Natural killer cell (primary cell): ENCODE measurements around the gene FADS2. TPM values are rescaled to one million over a fixed set of nuclear protein-coding genes. Genes with fewer than 3 reads are reported as not detected.

Experiments
- ATAC-seq, 3 donors: fragments of 150-1000 bp in 2 of 3; fragments of 200-7000 bp in 1 of 3; cut with Tn5 transposase; 1 replicate in 1 of 3; 2 replicates in 2 of 3; pipeline ENCODE4 v1.10.0; 2021; ENCODE audit warnings: mild to moderate bottlenecking in 2 of 3, moderate library complexity in 2 of 3
- DNase-seq, 2 donors: peaks; one replicate each; pipeline versions ENCODE4 v3.0.0 to v3.0.0-alpha.2; 2013 to 2021; ENCODE audit warnings: mixed read lengths in 1 of 2
- H3K27ac ChIP-seq: one replicate; pipeline ENCODE4 v1.5.1; 2013; ENCODE audit warnings: mild to moderate bottlenecking, low read length
- H3K27me3 ChIP-seq: one replicate; pipeline ENCODE4 v1.6.1; 2013; ENCODE audit warnings: low read length; ENCODE audit not compliant: control insufficient read depth, insufficient read depth
- H3K36me3 ChIP-seq: one replicate; pipeline ENCODE4 v1.6.1; 2013; ENCODE audit warnings: low read length; ENCODE audit not compliant: control insufficient read depth, insufficient read depth
- H3K4me1 ChIP-seq: one replicate; pipeline ENCODE4 v1.6.1; 2013; ENCODE audit warnings: low read length; ENCODE audit not compliant: control insufficient read depth, insufficient read depth
- H3K4me3 ChIP-seq: one replicate; pipeline ENCODE4 v1.5.1; 2013; ENCODE audit warnings: low read length
- H3K9me3 ChIP-seq: one replicate; pipeline ENCODE4 v1.6.1; 2013; ENCODE audit warnings: low read length; ENCODE audit not compliant: control insufficient read depth, insufficient read depth
- H3K27ac Mint-ChIP-seq, 2 donors: one replicate each; pipeline ENCODE4 v1.8.0; 2022; ENCODE audit warnings: mild to moderate bottlenecking in 2 of 2, mixed read lengths in 2 of 2, moderate library complexity in 1 of 2
- H3K27me3 Mint-ChIP-seq, 2 donors: one replicate each; pipeline ENCODE4 v1.8.0; 2022; ENCODE audit warnings: low read depth in 2 of 2, mixed read lengths in 2 of 2
- H3K36me3 Mint-ChIP-seq: one replicate; pipeline ENCODE4 v1.8.0; 2022; ENCODE audit warnings: mixed read lengths
- H3K4me1 Mint-ChIP-seq, 2 donors: one replicate each; pipeline ENCODE4 v1.8.0; 2022; ENCODE audit warnings: mixed read lengths in 2 of 2
- H3K4me3 Mint-ChIP-seq: one replicate; pipeline ENCODE4 v1.8.0; 2022; ENCODE audit warnings: mild to moderate bottlenecking, moderate library complexity, mixed read lengths
- H3K9me3 Mint-ChIP-seq, 2 donors: one replicate each; pipeline ENCODE4 v1.8.0; 2022; ENCODE audit warnings: mixed read lengths in 2 of 2
- WGBS: methylation state at CpG from one replicate; pipeline ENCODE4 v1.1.7; 2013; ENCODE audit warnings: missing lambda C conversion rate; ENCODE audit not compliant: insufficient coverage; 5-methylcytosine and 5-hydroxymethylcytosine counted together
- intact Hi-C: fragments of 100-400 bp; cut with micrococcal nuclease; formaldehyde crosslinking; loops from one replicate; pipeline ENCODE4 v1.14.2; 2022
- total RNA-seq, 4 donors: library from RNA; stranded (reverse); fragments of 120-200 nt in 1 of 4; gene quantifications; one replicate each; pipeline versions ENCODE4 v1.2.3 to v1.2.4, GENCODE V29; 2013 to 2022
- TF ChIP-seq, protein P1 (sequence below): fragments of 200-600 bp; IDR thresholded peaks from one replicate; pipeline ENCODE4 v1.8.0; 2022; ENCODE audit warnings: antibody characterized with exemption

FADS2 gene
- total RNA-seq, 3 donors from 2014 or later (not counting 1 experiment from before 2014, with no cell fraction given) = 30.4 to 52.7 (median 34.4) TPM

DNA sequence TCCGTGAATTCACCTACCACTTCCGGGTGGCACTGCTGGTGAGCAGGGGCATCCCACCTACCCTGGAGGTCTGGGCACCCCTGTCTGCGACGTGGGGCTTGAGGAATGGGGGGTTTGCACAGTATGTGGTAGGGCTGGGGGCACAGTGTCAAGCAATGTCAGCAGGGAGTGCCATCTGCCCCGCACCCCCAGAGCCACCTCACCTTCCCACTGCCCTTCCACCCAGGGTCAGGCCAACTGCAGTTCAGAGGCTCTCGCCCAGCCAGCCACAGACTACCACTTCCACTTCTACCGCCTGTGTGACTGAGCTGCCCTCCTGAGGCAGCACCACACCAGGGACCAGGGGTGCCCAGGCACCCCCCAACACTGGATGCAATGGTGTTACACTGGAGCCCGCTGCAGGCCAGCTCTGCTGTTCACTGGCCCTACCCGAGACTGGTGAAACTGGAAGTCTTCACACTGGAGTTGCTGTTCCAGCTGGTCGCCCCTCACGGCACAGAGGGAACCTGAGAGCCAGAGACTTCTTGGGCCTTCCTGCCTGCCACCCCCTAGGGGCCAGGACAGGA, 42.2 kb upstream of the FADS2 start:
- DNase-seq = no peak
- Mint-ChIP-seq H3K4me3 (no peak overlapping the region), H3K27me3 (no peaks in the 10 kb centered on the region), H3K36me3 (no peaks in the 10 kb centered on the region), H3K4me1 (peaks cover 0 to 24% of the 10 kb centered on the region in 2 donors), H3K9me3 (no peaks in the 10 kb centered on the region), H3K27ac (no peak overlapping the region)
- intact Hi-C loops = no loop called here
- H3K27ac ChIP-seq = no peak overlapping the region
- no peaks in the 10 kb centered on the region for H3K4me1 ChIP-seq
- TF ChIP-seq, protein P1, sequence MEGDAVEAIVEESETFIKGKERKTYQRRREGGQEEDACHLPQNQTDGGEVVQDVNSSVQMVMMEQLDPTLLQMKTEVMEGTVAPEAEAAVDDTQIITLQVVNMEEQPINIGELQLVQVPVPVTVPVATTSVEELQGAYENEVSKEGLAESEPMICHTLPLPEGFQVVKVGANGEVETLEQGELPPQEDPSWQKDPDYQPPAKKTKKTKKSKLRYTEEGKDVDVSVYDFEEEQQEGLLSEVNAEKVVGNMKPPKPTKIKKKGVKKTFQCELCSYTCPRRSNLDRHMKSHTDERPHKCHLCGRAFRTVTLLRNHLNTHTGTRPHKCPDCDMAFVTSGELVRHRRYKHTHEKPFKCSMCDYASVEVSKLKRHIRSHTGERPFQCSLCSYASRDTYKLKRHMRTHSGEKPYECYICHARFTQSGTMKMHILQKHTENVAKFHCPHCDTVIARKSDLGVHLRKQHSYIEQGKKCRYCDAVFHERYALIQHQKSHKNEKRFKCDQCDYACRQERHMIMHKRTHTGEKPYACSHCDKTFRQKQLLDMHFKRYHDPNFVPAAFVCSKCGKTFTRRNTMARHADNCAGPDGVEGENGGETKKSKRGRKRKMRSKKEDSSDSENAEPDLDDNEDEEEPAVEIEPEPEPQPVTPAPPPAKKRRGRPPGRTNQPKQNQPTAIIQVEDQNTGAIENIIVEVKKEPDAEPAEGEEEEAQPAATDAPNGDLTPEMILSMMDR = no peak
- no peak for ATAC-seq
- no peaks in the 10 kb centered on the region for H3K27me3 ChIP-seq
- peaks cover 44% of the 10 kb centered on the region for H3K36me3 ChIP-seq
- no peak overlapping the region for H3K4me3 ChIP-seq
- WGBS = 93% methylated on average over 11 of the region's 11 CpGs
- no peaks in the 10 kb centered on the region for H3K9me3 ChIP-seq

DNA sequence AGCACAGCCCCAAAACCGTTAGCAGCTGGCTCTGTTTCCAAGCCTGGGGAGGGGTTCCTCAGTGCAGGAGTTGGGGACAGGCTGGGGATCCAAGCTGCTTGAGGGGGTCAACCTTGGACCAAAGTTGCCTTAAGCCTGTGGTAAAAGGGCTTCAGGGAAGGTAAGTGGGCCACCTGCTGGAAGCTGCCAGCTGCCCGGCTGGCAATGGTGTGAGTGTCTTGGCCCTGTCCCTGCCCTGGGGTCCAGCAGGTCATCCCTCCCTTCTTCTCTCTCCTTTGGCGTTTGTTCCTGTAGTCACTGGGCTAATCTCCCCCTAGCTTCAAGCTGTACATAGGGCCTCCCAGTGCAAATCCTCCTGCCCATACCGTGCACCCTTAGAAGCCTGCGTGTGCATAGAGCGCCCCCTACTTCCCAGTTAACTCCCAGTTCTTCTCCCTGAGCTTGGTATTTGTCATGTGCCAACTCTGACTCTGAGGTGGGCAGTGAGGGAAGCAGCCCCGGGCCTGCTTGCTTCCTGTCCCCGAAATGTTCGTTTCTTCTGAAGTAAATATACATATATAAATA, 40.1 kb upstream of the FADS2 start:
- H3K27ac Mint-ChIP-seq = peak overlapping the region in 1 of 2 donors; percentile 18

DNA sequence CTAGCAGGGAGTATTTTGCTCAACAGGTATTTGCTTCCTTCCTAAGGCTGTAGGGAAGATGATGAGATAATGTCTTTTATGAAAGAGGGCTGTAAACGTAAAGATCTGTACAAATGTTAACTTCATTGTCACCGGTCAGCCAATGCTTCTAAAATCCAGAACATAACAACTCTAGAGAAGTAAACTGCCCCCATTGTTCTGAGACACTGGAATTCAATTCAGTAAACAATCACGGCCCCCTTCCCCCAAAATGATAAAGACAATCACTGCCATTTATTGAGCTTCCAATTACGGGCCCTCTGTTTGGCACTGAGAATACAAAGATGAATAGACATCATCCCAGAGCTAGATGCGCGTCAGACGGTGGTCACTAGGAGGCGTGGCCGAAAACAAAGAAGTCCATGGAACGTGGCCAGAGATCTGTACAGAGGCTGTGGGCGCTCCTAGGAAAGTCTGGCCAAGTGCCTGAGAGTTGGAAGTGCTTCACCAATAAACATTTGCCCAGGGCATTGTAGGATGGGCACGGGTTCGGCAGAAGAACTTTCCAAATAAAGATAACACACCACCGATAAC, 36.3 kb upstream of the FADS2 start:
- Histone ChIP-seq H3K27ac (peak overlapping the region; percentile 89), H3K36me3 (peaks cover 36% of the 10 kb centered on the region), H3K9me3 (no peaks in the 10 kb centered on the region), H3K4me3 (peak overlapping the region; percentile 64), H3K4me1 (peaks cover 20% of the 10 kb centered on the region), H3K27me3 (no peaks in the 10 kb centered on the region)
- Mint-ChIP-seq H3K4me1 (peaks cover 17 to 43% of the 10 kb centered on the region in 2 donors), H3K27me3 (no peaks in the 10 kb centered on the region), H3K36me3 (no peaks in the 10 kb centered on the region), H3K9me3 (no peaks in the 10 kb centered on the region), H3K27ac (peak overlapping the region; percentile 98 to 99), H3K4me3 (peak overlapping the region; percentile 96)
- TF ChIP-seq, protein P1 = peak; percentile 13
- DNase-seq = peak; percentile 58 to 67
- peak; percentile 36 to 63 (median 48) for ATAC-seq
- intact Hi-C loops = loop anchor here (1.0 to 5.0 kb wide), 3 partner anchors 23 to 331 kb away; partner anchors contain the start of gene FADS2
- 5% methylated on average over 14 of the region's 14 CpGs for WGBS

More for the DNA sequence above, 40.1 kb upstream of the FADS2 start:
- Mint-ChIP-seq H3K36me3 (no peaks in the 10 kb centered on the region), H3K9me3 (no peaks in the 10 kb centered on the region), H3K4me3 (no peak overlapping the region), H3K27me3 (no peaks in the 10 kb centered on the region), H3K4me1 (peaks cover 13 to 41% of the 10 kb centered on the region in 2 donors)
- 87% methylated on average over 6 of the region's 9 CpGs for WGBS
- Histone ChIP-seq H3K9me3 (no peaks in the 10 kb centered on the region), H3K36me3 (peaks cover 44% of the 10 kb centered on the region), H3K4me1 (peaks cover 13% of the 10 kb centered on the region), H3K27ac (no peak overlapping the region), H3K27me3 (no peaks in the 10 kb centered on the region), H3K4me3 (no peak overlapping the region)
- ATAC-seq (no peak), DNase-seq (peak in 1 of 2 donors; percentile 36)
- intact Hi-C loops = no loop called here
- TF ChIP-seq, protein P1 = no peak
